Muscle layer of duodenum (tissue), 2 donors: ENCODE measurements around the gene NR1H4.

Source experiments
- H3K27ac ChIP-seq: one replicate; pipeline ENCODE4 v1.7.0; 2013; ENCODE audit warnings: mild to moderate bottlenecking, low read length
- H3K27me3 ChIP-seq: one replicate; pipeline ENCODE4 v1.7.0; 2013; ENCODE audit warnings: low read depth, mild to moderate bottlenecking, control low read depth, low read length
- H3K36me3 ChIP-seq, 2 donors: one replicate each; pipeline ENCODE4 v1.7.0; 2013; ENCODE audit warnings: low read length in 2 of 2, control low read depth in 1 of 2, mild to moderate bottlenecking in 1 of 2; ENCODE audit not compliant: insufficient read depth in 2 of 2, control insufficient read depth in 1 of 2
- H3K4me1 ChIP-seq, 2 donors: one replicate each; pipeline ENCODE4 v1.7.0; 2013; ENCODE audit warnings: low read length in 2 of 2, mild to moderate bottlenecking in 2 of 2, control low read depth in 1 of 2, moderate library complexity in 1 of 2; ENCODE audit not compliant: insufficient read depth in 2 of 2, control insufficient read depth in 1 of 2
- H3K4me3 ChIP-seq, 2 donors: one replicate each; pipeline ENCODE4 v1.7.0; 2013; ENCODE audit warnings: low read length in 2 of 2, low read depth in 1 of 2, mild to moderate bottlenecking in 1 of 2
- H3K9me3 ChIP-seq, 2 donors: one replicate each; pipeline ENCODE4 v1.7.0; 2013; ENCODE audit warnings: low read length in 2 of 2, control low read depth in 1 of 2, mild to moderate bottlenecking in 1 of 2; ENCODE audit not compliant: control insufficient read depth in 1 of 2
- donor health status: healthy.

Gene NR1H4

DNA sequence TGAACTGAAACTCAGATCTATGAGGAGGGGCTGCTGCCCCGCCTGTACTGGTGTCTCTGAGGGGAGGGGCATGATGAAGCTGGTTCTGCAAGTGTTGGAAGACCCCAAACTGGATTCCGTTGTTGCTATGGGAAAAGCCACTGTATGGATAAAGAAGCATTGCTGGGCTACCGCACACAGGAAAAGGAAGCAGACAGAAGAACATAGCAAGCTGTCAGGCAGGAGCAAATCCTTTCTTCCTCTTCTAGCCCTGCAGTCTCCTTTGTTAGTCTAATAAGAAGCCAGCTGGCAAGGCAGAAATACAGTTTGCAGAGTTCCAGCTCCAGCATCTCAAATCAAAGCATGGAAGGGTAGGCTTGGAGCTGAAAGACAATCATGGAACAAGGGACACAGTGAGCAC lies 26.3 kb upstream of the NR1H4 start:
- H3K9me3 ChIP-seq: no peaks in the 10 kb centered on the region
- no peak overlapping the region for H3K27ac ChIP-seq
- H3K4me3 ChIP-seq: no peak overlapping the region
- peaks cover 0 to 35% of the 10 kb centered on the region in 2 donors for H3K4me1 ChIP-seq
- no peaks in the 10 kb centered on the region for H3K36me3 ChIP-seq
- H3K27me3 ChIP-seq: no peaks in the 10 kb centered on the region

- Histone ChIP-seq H3K4me3 (no peak overlapping the region), H3K27ac (no peak overlapping the region), H3K4me1 (peaks cover 0 to 37% of the 10 kb centered on the region in 2 donors), H3K36me3 (no peaks in the 10 kb centered on the region), H3K9me3 (no peaks in the 10 kb centered on the region), H3K27me3 (no peaks in the 10 kb centered on the region)
Measured at GRCh38 chr12:100448656-100449055, 25.0 kb upstream of the NR1H4 start.

DNA sequence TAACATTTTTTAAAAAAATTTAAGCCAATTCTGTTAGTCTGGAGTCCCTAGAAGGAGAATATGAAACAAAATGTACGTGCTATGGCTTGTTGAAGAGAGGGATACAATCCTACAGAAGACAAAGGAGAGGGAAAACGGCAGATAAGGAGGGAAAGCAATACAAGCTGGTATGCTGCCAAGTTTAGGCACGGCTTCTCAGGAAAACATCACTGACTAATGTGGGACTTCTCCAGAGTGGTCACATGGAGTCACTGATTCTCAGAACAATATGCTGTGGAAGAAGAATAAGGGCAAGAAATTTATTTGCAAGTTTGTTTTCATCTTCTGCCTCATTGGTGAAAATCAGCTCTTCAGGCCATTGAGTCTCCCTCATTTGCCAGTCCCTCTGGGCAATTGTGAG lies 22.9 kb upstream of the NR1H4 start:
- H3K9me3 ChIP-seq: no peaks in the 10 kb centered on the region
- no peak overlapping the region for H3K4me3 ChIP-seq
- H3K4me1 ChIP-seq: peaks cover 0 to 46% of the 10 kb centered on the region in 2 donors
- no peaks in the 10 kb centered on the region for H3K27me3 ChIP-seq
- H3K27ac ChIP-seq: no peak overlapping the region
- H3K36me3 ChIP-seq: no peaks in the 10 kb centered on the region

GRCh38 chr12:100453951-100454350 lies 19.7 kb upstream of the NR1H4 start:
- no peaks in the 10 kb centered on the region for H3K36me3 ChIP-seq
- no peak overlapping the region for H3K27ac ChIP-seq
- no peaks in the 10 kb centered on the region for H3K9me3 ChIP-seq
- no peaks in the 10 kb centered on the region for H3K27me3 ChIP-seq
- no peak overlapping the region for H3K4me3 ChIP-seq
- peaks cover 0 to 27% of the 10 kb centered on the region in 2 donors for H3K4me1 ChIP-seq

GRCh38 chr12:100455896-100456295 lies 17.8 kb upstream of the NR1H4 start:
- H3K9me3 ChIP-seq: no peaks in the 10 kb centered on the region
- no peaks in the 10 kb centered on the region for H3K36me3 ChIP-seq
- no peak overlapping the region for H3K4me3 ChIP-seq
- no peak overlapping the region for H3K27ac ChIP-seq
- H3K4me1 ChIP-seq: peaks cover 0 to 24% of the 10 kb centered on the region in 2 donors
- H3K27me3 ChIP-seq: no peaks in the 10 kb centered on the region

GRCh38 chr12:100458191-100458590 lies 15.5 kb upstream of the NR1H4 start:
- Histone ChIP-seq H3K4me1 (peaks cover 0 to 20% of the 10 kb centered on the region in 2 donors), H3K4me3 (no peak overlapping the region), H3K9me3 (no peaks in the 10 kb centered on the region), H3K36me3 (no peaks in the 10 kb centered on the region), H3K27me3 (no peaks in the 10 kb centered on the region), H3K27ac (no peak overlapping the region)

- no peaks in the 10 kb centered on the region for H3K27me3 ChIP-seq
- H3K27ac ChIP-seq: no peak overlapping the region
- H3K36me3 ChIP-seq: no peaks in the 10 kb centered on the region
- no peaks in the 10 kb centered on the region for H3K9me3 ChIP-seq
- peaks cover 0 to 6% of the 10 kb centered on the region in 2 donors for H3K4me1 ChIP-seq
- H3K4me3 ChIP-seq: no peak overlapping the region
Measured at GRCh38 chr12:100460702-100461101, 13.0 kb upstream of the NR1H4 start.

DNA sequence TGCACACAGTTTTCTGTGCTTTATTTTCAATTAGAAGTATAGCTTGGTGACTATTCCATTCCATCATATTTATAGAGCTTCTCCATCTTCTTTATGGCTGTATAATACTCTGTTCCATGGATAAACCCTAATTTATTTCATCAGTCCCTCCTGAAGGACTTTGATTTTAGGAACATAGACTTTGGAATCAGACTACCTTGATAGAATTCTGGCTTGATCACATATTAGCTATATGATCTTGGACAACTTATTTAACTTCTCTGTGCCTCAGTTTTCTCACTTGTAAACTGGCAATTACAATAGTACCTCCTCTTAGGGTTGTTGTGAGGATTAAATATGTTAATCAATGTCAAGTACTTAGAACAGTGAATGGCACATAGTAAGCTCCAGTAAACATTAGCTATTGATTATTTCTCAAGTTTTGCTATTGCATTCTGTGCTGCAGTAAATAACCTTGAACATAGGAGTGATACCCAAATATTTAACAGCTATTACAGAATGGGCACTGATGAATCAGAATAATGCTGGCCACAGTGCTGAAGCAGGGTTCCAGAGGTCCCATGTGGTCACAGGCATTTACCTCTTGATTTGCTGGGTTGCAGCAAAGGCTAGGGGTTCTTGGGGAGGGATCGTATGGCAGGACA lies 12.2 kb upstream of the NR1H4 start:
- Histone ChIP-seq H3K4me1 (peaks cover 0 to 6% of the 10 kb centered on the region in 2 donors), H3K27ac (no peak overlapping the region), H3K9me3 (no peaks in the 10 kb centered on the region), H3K27me3 (no peaks in the 10 kb centered on the region), H3K4me3 (no peak overlapping the region), H3K36me3 (no peaks in the 10 kb centered on the region)

DNA sequence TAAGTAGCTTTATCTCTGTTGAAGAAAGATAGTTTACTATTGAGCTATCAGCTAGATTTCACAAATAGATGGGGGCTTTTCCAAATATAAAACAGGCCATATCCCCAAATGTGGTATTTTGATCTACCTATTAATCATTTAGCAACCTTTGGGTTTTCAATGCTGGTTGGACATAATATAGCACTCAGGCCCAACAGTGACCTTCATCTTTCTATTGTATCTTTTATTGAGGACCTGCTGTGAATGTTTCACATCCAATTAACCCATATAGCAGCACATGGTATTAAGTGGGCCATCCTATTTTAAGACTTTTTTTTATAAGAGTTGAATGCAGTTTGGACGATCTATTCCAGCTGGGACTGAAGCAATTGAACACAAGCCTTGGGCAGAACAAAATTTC lies 10.0 kb upstream of the NR1H4 start:
- H3K27ac ChIP-seq: no peak overlapping the region
- H3K9me3 ChIP-seq: no peaks in the 10 kb centered on the region
- H3K36me3 ChIP-seq: no peaks in the 10 kb centered on the region
- H3K27me3 ChIP-seq: no peaks in the 10 kb centered on the region
- H3K4me3 ChIP-seq: no peak overlapping the region
- H3K4me1 ChIP-seq: peaks cover 0 to 6% of the 10 kb centered on the region in 2 donors

DNA sequence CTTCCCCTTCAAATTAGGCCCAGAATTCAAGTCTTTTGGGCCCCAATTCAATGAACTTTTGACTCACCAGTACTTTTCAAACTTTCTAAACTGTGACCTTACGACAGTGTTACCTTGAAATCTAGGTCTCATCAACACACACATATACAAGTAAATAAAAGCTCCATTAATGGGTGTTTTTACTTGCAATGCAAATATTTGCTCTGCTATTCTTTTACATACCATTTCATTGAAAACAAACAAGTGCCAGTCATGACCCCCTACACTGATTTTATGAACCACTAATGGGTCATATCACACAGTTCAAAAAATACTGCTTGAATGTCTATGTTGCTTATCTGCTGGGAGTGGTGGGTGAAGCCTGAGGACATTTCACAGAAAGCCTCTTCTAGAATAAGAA lies 9.1 kb upstream of the NR1H4 start:
- peaks cover 0 to 6% of the 10 kb centered on the region in 2 donors for H3K4me1 ChIP-seq
- no peaks in the 10 kb centered on the region for H3K27me3 ChIP-seq
- no peak overlapping the region for H3K27ac ChIP-seq
- no peaks in the 10 kb centered on the region for H3K36me3 ChIP-seq
- no peak overlapping the region for H3K4me3 ChIP-seq
- no peaks in the 10 kb centered on the region for H3K9me3 ChIP-seq

DNA sequence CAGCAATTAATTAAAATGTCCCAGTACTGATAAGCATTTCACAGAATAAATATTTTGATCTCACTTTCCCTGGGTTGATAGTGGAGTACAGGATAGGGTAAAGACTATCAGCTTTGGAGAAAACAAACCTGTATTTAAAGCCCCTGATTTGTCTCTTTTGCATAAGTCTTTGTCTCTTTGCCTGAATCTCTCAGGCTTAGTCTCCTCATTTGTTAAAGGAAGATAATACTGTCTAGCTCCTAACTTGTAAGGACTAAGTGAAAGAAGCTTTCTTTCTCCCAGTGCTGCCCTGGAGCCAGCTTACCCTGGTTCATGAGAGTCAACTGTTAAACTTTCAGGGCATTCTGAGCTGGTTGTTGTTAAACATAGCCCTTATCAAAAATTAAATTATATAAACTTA lies 5.5 kb upstream of the NR1H4 start:
- H3K4me3 ChIP-seq: no peak overlapping the region
- no peaks in the 10 kb centered on the region for H3K36me3 ChIP-seq
- H3K27ac ChIP-seq: no peak overlapping the region
- H3K4me1 ChIP-seq: peaks cover 0 to 2% of the 10 kb centered on the region in 2 donors
- H3K9me3 ChIP-seq: no peaks in the 10 kb centered on the region
- no peaks in the 10 kb centered on the region for H3K27me3 ChIP-seq

DNA sequence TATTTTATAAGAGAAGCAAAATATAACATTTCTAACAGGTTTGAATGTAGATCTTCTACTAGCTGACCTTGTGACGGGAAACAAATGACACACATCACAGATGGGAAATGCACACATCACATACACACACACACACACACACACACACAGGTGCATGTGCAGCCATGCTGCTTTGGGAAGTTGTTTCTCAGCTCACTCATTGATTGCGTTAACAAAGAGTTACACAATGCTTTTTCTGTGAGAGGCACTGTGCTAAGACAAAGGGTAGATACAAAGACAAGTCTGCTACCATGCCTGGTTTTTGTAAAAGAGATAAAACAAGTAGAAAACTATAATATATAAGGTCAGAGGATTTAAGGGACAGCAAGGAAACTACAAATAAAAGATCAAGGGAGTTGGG lies 1.3 kb upstream of the NR1H4 start:
- Histone ChIP-seq H3K36me3 (no peaks in the 10 kb centered on the region), H3K27me3 (no peaks in the 10 kb centered on the region), H3K27ac (no peak overlapping the region), H3K4me1 (peaks cover 0 to 12% of the 10 kb centered on the region in 2 donors), H3K9me3 (no peaks in the 10 kb centered on the region), H3K4me3 (no peak overlapping the region)
